Loucy (cell line): Measurements from ENCODE around the gene TCTN2.

Experiments used
- H2AFZ ChIP-seq: fragments of 200-600 bp; sonication (generic); 2 replicates; pipeline ENCODE4 v1.6.0; 2016; ENCODE audit warnings: antibody characterized with exemption, mild to moderate bottlenecking, low read length, moderate library complexity
- H3F3A ChIP-seq: fragments of 200-600 bp; 2 replicates; pipeline ENCODE4 v1.6.0; 2016; ENCODE audit warnings: antibody characterized with exemption, low read depth, mild to moderate bottlenecking
- H3K27me3 ChIP-seq: fragments of 200-600 bp; sonication (generic); 2 replicates; pipeline ENCODE4 v1.6.1; 2014; ENCODE audit warnings: low read length, mild to moderate bottlenecking; ENCODE audit not compliant: insufficient read depth, poor library complexity, severe bottlenecking
- H3K36me3 ChIP-seq: fragments of 200-600 bp; sonication (generic); 2 replicates; pipeline ENCODE4 v1.6.1; 2016; ENCODE audit warnings: low read length; ENCODE audit not compliant: insufficient read depth
- H3K4me1 ChIP-seq: fragments of 200-600 bp; sonication (generic); 2 replicates; pipeline ENCODE4 v1.5.1; 2014; ENCODE audit warnings: low read length, mild to moderate bottlenecking; ENCODE audit not compliant: insufficient read depth, poor library complexity, severe bottlenecking
- H3K4me2 ChIP-seq: fragments of 200-600 bp; sonication (generic); 2 replicates; pipeline ENCODE4 v1.6.0; 2014; ENCODE audit warnings: antibody characterized with exemption, low read length, low read depth, mild to moderate bottlenecking; ENCODE audit not compliant: poor library complexity, severe bottlenecking
- H3K4me3 ChIP-seq: fragments of 200-600 bp; sonication (generic); 2 replicates; pipeline ENCODE4 v1.5.1; 2014; ENCODE audit warnings: low read length, mild to moderate bottlenecking, mixed read lengths; ENCODE audit not compliant: poor library complexity, severe bottlenecking
- H3K79me2 ChIP-seq: fragments of 200-600 bp; sonication (generic); 2 replicates; pipeline ENCODE4 v1.6.1; 2014; ENCODE audit warnings: low read length; ENCODE audit not compliant: insufficient read depth
- H3K9ac ChIP-seq: fragments of 200-600 bp; sonication (generic); 2 replicates; pipeline ENCODE4 v1.6.0; 2014; ENCODE audit warnings: mild to moderate bottlenecking, low read depth, low read length, moderate library complexity; ENCODE audit not compliant: poor library complexity, severe bottlenecking
- H3K9me2 ChIP-seq: fragments of 200-600 bp; sonication (generic); replicated peaks from 2 replicates; pipeline ENCODE4 v1.6.1; 2016; ENCODE audit warnings: low read depth, low read length, mixed read lengths
- H3K9me3 ChIP-seq: fragments of 200-600 bp; sonication (generic); 2 replicates; pipeline ENCODE4 v1.6.1; 2014; ENCODE audit warnings: mild to moderate bottlenecking, antibody characterized with exemption, low read length, low read depth; ENCODE audit not compliant: insufficient read depth
- H4K20me1 ChIP-seq: fragments of 200-600 bp; sonication (generic); 2 replicates; pipeline ENCODE4 v1.6.0; 2014; ENCODE audit warnings: antibody characterized with exemption, low read length, mild to moderate bottlenecking; ENCODE audit not compliant: insufficient read depth, poor library complexity, severe bottlenecking
- EZH2phosphoT487 ChIP-seq: fragments of 200-600 bp; IDR thresholded peaks from 2 replicates; pipeline ENCODE4 v1.6.1; 2018; ENCODE audit warnings: antibody characterized with exemption, mild to moderate bottlenecking, moderate library complexity, borderline replicate concordance
- TF ChIP-seq, protein P1 (sequence below): fragments of 200-600 bp; sonication (generic); conservative IDR thresholded peaks from 2 replicates; pipeline ENCODE4 v1.5.1; 2014; ENCODE audit warnings: mild to moderate bottlenecking, antibody characterized with exemption, low read length

Gene TCTN2

DNA sequence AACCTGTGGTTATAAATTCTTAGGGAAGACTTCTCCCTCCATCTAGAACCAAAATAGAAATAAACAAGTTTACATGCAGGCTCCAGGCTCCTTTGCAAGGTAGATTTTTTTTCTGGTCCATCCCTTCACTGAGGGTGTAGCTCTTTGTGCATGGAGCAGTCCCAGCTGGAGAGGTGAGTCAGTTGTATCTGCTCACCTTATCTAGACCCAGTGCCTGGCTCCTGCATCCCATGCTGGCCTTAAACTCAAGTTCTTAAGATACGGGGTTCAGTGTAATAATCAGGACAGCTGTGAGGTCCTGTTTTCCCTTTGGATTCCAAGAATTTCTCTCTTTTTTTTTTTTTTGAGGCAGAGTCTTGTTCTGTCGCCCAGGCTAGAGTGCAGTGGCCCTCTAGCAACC is 56.0 kb downstream of the TCTN2 start:
- Histone ChIP-seq H3K79me2 (no peaks in the 10 kb centered on the region), H3K9me3 (no peaks in the 10 kb centered on the region), H3K9ac (no peak overlapping the region), H3K36me3 (peaks cover 73% of the 10 kb centered on the region; the same call in 1 of the 2 replicates), H3F3A (no peaks in the 10 kb centered on the region), H3K27me3 (no peaks in the 10 kb centered on the region), H3K4me2 (no peak overlapping the region), H3K4me3 (no peak overlapping the region), H4K20me1 (no peaks in the 10 kb centered on the region), H3K9me2 (no peaks in the 10 kb centered on the region), H2AFZ (no peak overlapping the region), H3K4me1 (no peaks in the 10 kb centered on the region)
- TF ChIP-seq, protein P1, sequence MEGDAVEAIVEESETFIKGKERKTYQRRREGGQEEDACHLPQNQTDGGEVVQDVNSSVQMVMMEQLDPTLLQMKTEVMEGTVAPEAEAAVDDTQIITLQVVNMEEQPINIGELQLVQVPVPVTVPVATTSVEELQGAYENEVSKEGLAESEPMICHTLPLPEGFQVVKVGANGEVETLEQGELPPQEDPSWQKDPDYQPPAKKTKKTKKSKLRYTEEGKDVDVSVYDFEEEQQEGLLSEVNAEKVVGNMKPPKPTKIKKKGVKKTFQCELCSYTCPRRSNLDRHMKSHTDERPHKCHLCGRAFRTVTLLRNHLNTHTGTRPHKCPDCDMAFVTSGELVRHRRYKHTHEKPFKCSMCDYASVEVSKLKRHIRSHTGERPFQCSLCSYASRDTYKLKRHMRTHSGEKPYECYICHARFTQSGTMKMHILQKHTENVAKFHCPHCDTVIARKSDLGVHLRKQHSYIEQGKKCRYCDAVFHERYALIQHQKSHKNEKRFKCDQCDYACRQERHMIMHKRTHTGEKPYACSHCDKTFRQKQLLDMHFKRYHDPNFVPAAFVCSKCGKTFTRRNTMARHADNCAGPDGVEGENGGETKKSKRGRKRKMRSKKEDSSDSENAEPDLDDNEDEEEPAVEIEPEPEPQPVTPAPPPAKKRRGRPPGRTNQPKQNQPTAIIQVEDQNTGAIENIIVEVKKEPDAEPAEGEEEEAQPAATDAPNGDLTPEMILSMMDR = no peak
- TF ChIP-seq EZH2phosphoT487 = no peak

DNA sequence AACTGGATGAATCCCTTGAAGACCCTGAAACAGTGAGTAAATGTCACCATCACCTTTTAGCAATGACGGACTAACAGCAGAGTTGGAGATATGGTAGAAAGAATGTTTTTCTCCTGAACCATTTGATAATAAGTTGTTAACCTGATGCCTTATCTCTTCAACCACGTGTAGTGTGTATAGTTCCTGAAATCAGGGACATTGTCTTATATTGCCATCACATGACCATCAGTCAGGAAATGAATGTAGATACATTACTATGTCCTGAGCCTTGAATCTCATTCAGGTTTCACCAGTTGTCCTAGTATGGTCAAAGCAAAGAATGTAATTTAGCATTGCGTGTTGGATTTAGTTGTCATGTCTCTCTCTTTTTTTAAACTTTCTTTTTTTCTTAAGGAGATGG is 57.0 kb downstream of the TCTN2 start:
- H4K20me1 ChIP-seq = no peaks in the 10 kb centered on the region
- TF ChIP-seq EZH2phosphoT487 = no peak
- TF ChIP-seq, protein P1 = no peak
- H3K27me3 ChIP-seq = no peaks in the 10 kb centered on the region
- no peak overlapping the region for H3K4me3 ChIP-seq
- no peak overlapping the region for H3K9ac ChIP-seq
- peaks cover 71% of the 10 kb centered on the region; the same call in 1 of the 2 replicates for H3K36me3 ChIP-seq
- no peaks in the 10 kb centered on the region for H3K79me2 ChIP-seq
- no peak overlapping the region for H3K4me2 ChIP-seq
- no peaks in the 10 kb centered on the region for H3K9me3 ChIP-seq
- H3F3A ChIP-seq = no peaks in the 10 kb centered on the region
- no peaks in the 10 kb centered on the region for H3K4me1 ChIP-seq
- no peaks in the 10 kb centered on the region for H3K9me2 ChIP-seq
- no peak overlapping the region for H2AFZ ChIP-seq

DNA sequence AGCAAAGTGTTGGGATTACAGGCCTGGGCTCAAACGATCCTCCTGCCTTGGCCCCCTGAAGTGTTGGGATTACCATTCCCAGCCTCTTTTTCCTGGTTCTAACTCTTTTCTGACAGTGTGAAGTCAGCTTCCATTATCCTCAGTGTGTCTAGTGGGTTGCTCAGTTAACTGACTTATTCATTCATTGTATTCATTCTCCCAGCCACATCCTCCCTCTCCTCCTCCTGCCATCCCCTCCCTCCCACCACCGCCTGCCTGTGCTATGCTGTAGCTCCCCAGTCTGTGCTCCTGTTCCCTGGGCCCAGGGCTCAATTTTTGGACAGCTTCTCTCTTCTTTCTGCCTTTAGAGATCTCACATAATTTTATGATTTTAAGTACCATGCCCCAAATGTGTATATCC is 60.7 kb downstream of the TCTN2 start:
- no peaks in the 10 kb centered on the region for H4K20me1 ChIP-seq
- H3K9ac ChIP-seq = no peak overlapping the region
- peaks cover 88% of the 10 kb centered on the region; the same call in 1 of the 2 replicates for H3K36me3 ChIP-seq
- no peaks in the 10 kb centered on the region for H3F3A ChIP-seq
- no peaks in the 10 kb centered on the region for H3K9me2 ChIP-seq
- no peak for TF ChIP-seq EZH2phosphoT487
- TF ChIP-seq, protein P1 = no peak
- no peaks in the 10 kb centered on the region for H3K9me3 ChIP-seq
- no peak overlapping the region for H3K4me3 ChIP-seq
- H2AFZ ChIP-seq = no peak overlapping the region
- H3K4me1 ChIP-seq = no peaks in the 10 kb centered on the region
- H3K4me2 ChIP-seq = no peak overlapping the region
- no peaks in the 10 kb centered on the region for H3K27me3 ChIP-seq
- no peaks in the 10 kb centered on the region for H3K79me2 ChIP-seq
